Ishikawa (cell line): Measurements from ENCODE around the gene NEDD4L.

Experiments
- CEBPB ChIP-seq: IDR thresholded peaks from 2 replicates; pipeline ENCODE4 v1.6.1; 2012
- CREB1 ChIP-seq: IDR thresholded peaks from 2 replicates; pipeline ENCODE4 v1.6.1; 2012; ENCODE audit warnings: low read depth
- EGR1 ChIP-seq: IDR thresholded peaks from 2 replicates; pipeline ENCODE4 v1.6.1; 2012
- EP300 ChIP-seq: IDR thresholded peaks from 2 replicates; pipeline ENCODE4 v1.6.1; 2012; ENCODE audit warnings: borderline replicate concordance
- FOXM1 ChIP-seq: IDR thresholded peaks from 2 replicates; pipeline ENCODE4 v1.6.1; 2012; ENCODE audit warnings: low read depth, borderline replicate concordance
- MAX ChIP-seq: IDR thresholded peaks from 2 replicates; pipeline ENCODE4 v1.6.1; 2012
- RAD21 ChIP-seq: IDR thresholded peaks from 2 replicates; pipeline ENCODE4 v1.6.1; 2012; ENCODE audit warnings: low read depth
- REST ChIP-seq: IDR thresholded peaks from 2 replicates; pipeline ENCODE4 v1.6.1; 2012; ENCODE audit warnings: low read depth, mild to moderate bottlenecking
- TAF1 ChIP-seq: IDR thresholded peaks from 2 replicates; pipeline ENCODE4 v1.6.1; 2012; ENCODE audit warnings: low read depth, mild to moderate bottlenecking
- TCF12 ChIP-seq: IDR thresholded peaks from 2 replicates; pipeline ENCODE4 v1.6.1; 2012; ENCODE audit warnings: low read depth
- TEAD4 ChIP-seq: IDR thresholded peaks from 2 replicates; pipeline ENCODE4 v1.6.1; 2012
- USF1 ChIP-seq: IDR thresholded peaks from 2 replicates; pipeline ENCODE4 v1.6.1; 2012
- YY1 ChIP-seq: IDR thresholded peaks from 2 replicates; pipeline ENCODE4 v1.6.1; 2012; ENCODE audit warnings: low read depth

- TF ChIP-seq REST (no peak), EGR1 (no peak), USF1 (no peak), EP300 (no peak), TEAD4 (no peak), RAD21 (no peak), TCF12 (no peak), YY1 (no peak), FOXM1 (no peak), MAX (no peak), CREB1 (no peak), TAF1 (no peak), CEBPB (no peak)
These were observed 74.5 kb downstream of the NEDD4L start for GRCh38 chr18:58118536-58118935.
